Calu3 (cell line): ENCODE measurements around the gene ZDHHC11. TPM values are rescaled to one million over a fixed set of nuclear protein-coding genes. Genes with fewer than 3 reads are reported as not detected.
"Not testable (repeated sequence)": the region's sequence is repeated elsewhere in the genome, so short reads cannot be mapped to it uniquely, and the experiment has no call there.

ENCODE experiments used
- BruUV-seq: library from RNA; stranded (reverse); fragments of 400-500 nt; replicated peaks from 2 replicates; lab custom pipeline; 2021; lab: Mats Ljungman, UMichigan
- CTCF ChIA-PET: fragments of 300-600 bp; sonication (Branson Sonifier 250); formaldehyde crosslinking; loops from one replicate; lab custom pipeline; 2022; ENCODE audit warnings: antibody characterized with exemption; lab: Charles Lee
- DNase-seq: peaks from one replicate; pipeline ENCODE4 v3.0.0; 2022
- H3K27ac Mint-ChIP-seq: one replicate; pipeline ENCODE4 v1.8.0; 2022; ENCODE audit warnings: mixed read lengths; ENCODE audit not compliant: unreplicated experiment
- H3K27me3 Mint-ChIP-seq: one replicate; pipeline ENCODE4 v1.8.0; 2022; ENCODE audit warnings: mixed read lengths; ENCODE audit not compliant: unreplicated experiment
- H3K36me3 Mint-ChIP-seq: one replicate; pipeline ENCODE4 v1.8.0; 2022; ENCODE audit warnings: mild to moderate bottlenecking, moderate library complexity, mixed read lengths; ENCODE audit not compliant: insufficient read depth, unreplicated experiment
- H3K4me1 Mint-ChIP-seq: one replicate; pipeline ENCODE4 v1.8.0; 2022; ENCODE audit warnings: mild to moderate bottlenecking, low read depth, mixed read lengths; ENCODE audit not compliant: unreplicated experiment
- H3K4me3 Mint-ChIP-seq: one replicate; pipeline ENCODE4 v1.8.0; 2022; ENCODE audit warnings: mild to moderate bottlenecking, low read depth, moderate library complexity, mixed read lengths; ENCODE audit not compliant: unreplicated experiment
- H3K9me3 Mint-ChIP-seq: one replicate; pipeline ENCODE4 v1.8.0; 2022; ENCODE audit warnings: low read depth, mixed read lengths; ENCODE audit not compliant: unreplicated experiment
- CTCF ChIP-seq: fragments of 200-600 bp; IDR thresholded peaks from one replicate; pipeline ENCODE4 v1.8.0; 2022; ENCODE audit warnings: antibody characterized with exemption; ENCODE audit not compliant: unreplicated experiment
- intact Hi-C: fragments of 100-400 bp; cut with micrococcal nuclease; formaldehyde crosslinking; loops from one replicate; pipeline ENCODE4 v1.10.0; 2022; ENCODE audit not compliant: unreplicated experiment
- total RNA-seq: library from RNA; stranded (reverse); gene quantifications from 2 replicates; pipeline ENCODE4 v1.2.3, GENCODE V29; 2022

Gene ZDHHC11
- total RNA-seq, 1 experiment from 2014 or later, result 60.8 TPM

- DNase-seq, CTCF ChIA-PET, intact Hi-C loops, H3K27ac Mint-ChIP-seq, H3K9me3 Mint-ChIP-seq, H3K36me3 Mint-ChIP-seq, H3K4me1 Mint-ChIP-seq, BruUV-seq, H3K4me3 Mint-ChIP-seq: not testable (repeated sequence)
- peaks cover 25% of the 10 kb centered on the region for H3K27me3 Mint-ChIP-seq
Measured at GRCh38 chr5:752532-753115, 98.2 kb downstream of the ZDHHC11 start.

- DNase-seq, H3K4me3 Mint-ChIP-seq, H3K36me3 Mint-ChIP-seq, intact Hi-C loops, CTCF ChIA-PET, H3K27ac Mint-ChIP-seq, H3K9me3 Mint-ChIP-seq, H3K4me1 Mint-ChIP-seq, BruUV-seq: not testable (repeated sequence)
- H3K27me3 Mint-ChIP-seq, result peaks cover 19% of the 10 kb centered on the region
Measured at GRCh38 chr5:751992-752391, 98.8 kb downstream of the ZDHHC11 start.

- peaks cover 14% of the 10 kb centered on the region for H3K27me3 Mint-ChIP-seq
- no peaks in the 10 kb centered on the region for H3K9me3 Mint-ChIP-seq
- H3K4me3 Mint-ChIP-seq, result no peak overlapping the region
- no peaks in the 10 kb centered on the region for H3K4me1 Mint-ChIP-seq
- no peak for DNase-seq
- H3K27ac Mint-ChIP-seq, result no peak overlapping the region
- H3K36me3 Mint-ChIP-seq, result no peaks in the 10 kb centered on the region
- no peak for TF ChIP-seq CTCF
- intact Hi-C loops, result no loop called here
- CTCF ChIA-PET, result no interaction called here
- no TSS peak for BruUV-seq
Measured at GRCh38 chr5:751496-751895, 99.3 kb downstream of the ZDHHC11 start.

GRCh38 chr5:750226-750625, 100.6 kb downstream of the ZDHHC11 start:
- H3K36me3 Mint-ChIP-seq, CTCF ChIA-PET, H3K4me3 Mint-ChIP-seq, H3K9me3 Mint-ChIP-seq, BruUV-seq, intact Hi-C loops, H3K27ac Mint-ChIP-seq, DNase-seq, H3K4me1 Mint-ChIP-seq: not testable (repeated sequence)
- H3K27me3 Mint-ChIP-seq, result peaks cover 12% of the 10 kb centered on the region

GRCh38 chr5:749101-749670, 101.6 kb downstream of the ZDHHC11 start:
- no peak overlapping the region for H3K27ac Mint-ChIP-seq
- CTCF ChIA-PET, result no interaction called here
- no peaks in the 10 kb centered on the region for H3K9me3 Mint-ChIP-seq
- intact Hi-C loops, result no loop called here
- H3K27me3 Mint-ChIP-seq, result peaks cover 5% of the 10 kb centered on the region
- no peak for TF ChIP-seq CTCF
- H3K36me3 Mint-ChIP-seq, result no peaks in the 10 kb centered on the region
- H3K4me3 Mint-ChIP-seq, result no peak overlapping the region
- no peak for DNase-seq
- H3K4me1 Mint-ChIP-seq, result no peaks in the 10 kb centered on the region
- no TSS peak for BruUV-seq

- CTCF ChIA-PET, intact Hi-C loops, DNase-seq, H3K4me1 Mint-ChIP-seq, H3K36me3 Mint-ChIP-seq, H3K27ac Mint-ChIP-seq, H3K4me3 Mint-ChIP-seq, H3K9me3 Mint-ChIP-seq, H3K27me3 Mint-ChIP-seq, BruUV-seq: not testable (repeated sequence)
Measured at GRCh38 chr5:748011-748980, 102.5 kb downstream of the ZDHHC11 start.

- H3K36me3 Mint-ChIP-seq, H3K27ac Mint-ChIP-seq, H3K4me3 Mint-ChIP-seq, BruUV-seq, H3K27me3 Mint-ChIP-seq, intact Hi-C loops, DNase-seq, CTCF ChIA-PET, H3K9me3 Mint-ChIP-seq, H3K4me1 Mint-ChIP-seq: not testable (repeated sequence)
Measured at GRCh38 chr5:747303-747844, 103.4 kb downstream of the ZDHHC11 start.
